HFF-Myc (cell line): ENCODE data around the gene VPS50.

Experiments
- DNase-seq: peaks from one replicate; pipeline ENCODE4 v3.0.0-alpha.2; 2011; ENCODE audit warnings: low read depth; ENCODE audit errors: extremely low read depth
- H3K4me3 ChIP-seq: replicated peaks from 2 replicates; pipeline ENCODE4 v1.5.1; 2011; ENCODE audit warnings: low read depth, mild to moderate bottlenecking, control low read depth, low read length
- TF ChIP-seq, protein P1 (sequence below): IDR thresholded peaks from 2 replicates; pipeline ENCODE4 v1.5.1; 2012; ENCODE audit warnings: mild to moderate bottlenecking, low read depth, low read length, control low read depth; ENCODE audit errors: missing control alignments

VPS50 gene

DNA sequence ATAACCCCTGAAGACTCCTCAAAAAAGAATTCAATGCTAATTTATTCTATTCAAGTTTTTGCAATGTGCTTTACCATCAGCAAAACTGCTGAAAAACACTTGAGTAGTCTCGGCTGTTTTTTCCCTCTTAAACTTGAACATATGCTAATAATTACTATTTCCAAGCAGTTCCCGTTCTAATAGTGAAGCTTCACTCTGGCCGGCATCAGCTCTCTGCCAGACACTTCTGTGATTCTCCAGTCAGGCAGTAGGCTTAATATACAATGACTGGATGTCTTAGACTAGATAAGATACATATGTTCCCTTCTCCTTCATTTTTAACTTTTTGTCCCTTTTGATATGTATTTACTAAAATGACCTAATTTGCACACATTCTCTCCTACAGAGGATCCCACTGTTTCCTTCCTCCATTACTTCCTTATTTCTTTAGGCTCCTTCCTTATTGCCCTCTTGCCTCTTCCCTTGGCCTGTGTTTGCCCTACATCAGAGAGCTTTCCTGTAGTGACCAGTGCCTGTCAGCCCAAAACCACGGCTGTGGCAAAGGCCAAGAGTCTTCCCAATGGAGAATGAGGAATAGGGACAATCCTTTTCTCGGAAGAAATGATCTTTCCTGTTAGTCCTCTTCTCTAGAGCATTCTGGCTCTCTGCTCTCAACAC lies 29.4 kb upstream of the VPS50 start:
- H3K4me3 ChIP-seq, result no peak overlapping the region
- DNase-seq, result no peak

DNA sequence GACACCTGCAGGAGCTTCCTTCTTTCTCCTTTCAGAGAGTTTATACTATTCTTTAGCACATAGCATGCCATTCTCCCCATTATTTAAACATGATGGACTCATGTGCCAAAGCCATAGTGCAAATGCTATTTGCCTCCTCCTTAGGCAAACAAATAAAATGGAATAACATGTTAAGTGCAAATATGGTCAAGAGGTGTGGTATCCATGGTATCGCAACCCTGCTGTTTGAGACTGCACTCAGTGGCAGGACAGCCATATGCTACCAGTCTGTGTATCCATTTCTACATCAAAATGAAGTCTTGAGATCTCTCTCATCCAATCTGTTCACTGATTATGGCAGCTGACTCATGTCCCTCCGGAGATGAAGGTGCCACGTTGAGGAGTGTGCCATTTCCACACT lies 28.7 kb upstream of the VPS50 start:
- H3K4me3 ChIP-seq, result no peak overlapping the region
- DNase-seq, result no peak
- TF ChIP-seq, protein P1, sequence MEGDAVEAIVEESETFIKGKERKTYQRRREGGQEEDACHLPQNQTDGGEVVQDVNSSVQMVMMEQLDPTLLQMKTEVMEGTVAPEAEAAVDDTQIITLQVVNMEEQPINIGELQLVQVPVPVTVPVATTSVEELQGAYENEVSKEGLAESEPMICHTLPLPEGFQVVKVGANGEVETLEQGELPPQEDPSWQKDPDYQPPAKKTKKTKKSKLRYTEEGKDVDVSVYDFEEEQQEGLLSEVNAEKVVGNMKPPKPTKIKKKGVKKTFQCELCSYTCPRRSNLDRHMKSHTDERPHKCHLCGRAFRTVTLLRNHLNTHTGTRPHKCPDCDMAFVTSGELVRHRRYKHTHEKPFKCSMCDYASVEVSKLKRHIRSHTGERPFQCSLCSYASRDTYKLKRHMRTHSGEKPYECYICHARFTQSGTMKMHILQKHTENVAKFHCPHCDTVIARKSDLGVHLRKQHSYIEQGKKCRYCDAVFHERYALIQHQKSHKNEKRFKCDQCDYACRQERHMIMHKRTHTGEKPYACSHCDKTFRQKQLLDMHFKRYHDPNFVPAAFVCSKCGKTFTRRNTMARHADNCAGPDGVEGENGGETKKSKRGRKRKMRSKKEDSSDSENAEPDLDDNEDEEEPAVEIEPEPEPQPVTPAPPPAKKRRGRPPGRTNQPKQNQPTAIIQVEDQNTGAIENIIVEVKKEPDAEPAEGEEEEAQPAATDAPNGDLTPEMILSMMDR, result no peak

More for the DNA sequence above, 29.4 kb upstream of the VPS50 start:
- TF ChIP-seq, protein P1, result no peak

DNA sequence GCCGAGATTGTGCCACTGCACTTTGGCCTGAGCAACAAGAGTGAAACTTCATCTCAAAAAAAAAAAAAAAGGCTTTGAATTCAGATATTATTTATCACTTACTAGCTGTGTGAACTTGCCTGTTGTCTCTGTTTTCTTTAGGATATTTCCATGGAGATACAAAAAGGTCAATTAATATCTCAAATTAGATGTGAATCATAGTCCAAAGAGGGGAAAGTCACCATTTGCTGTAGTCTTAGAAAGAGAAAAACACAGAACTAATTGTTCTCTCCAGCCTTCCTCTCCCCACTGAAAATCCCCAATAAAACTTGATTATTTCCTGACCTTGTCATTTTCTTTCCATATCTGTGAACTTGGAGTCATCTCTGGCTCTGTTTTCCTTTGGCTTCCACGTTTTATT lies 27.1 kb upstream of the VPS50 start:
- TF ChIP-seq, protein P1, result no peak
- DNase-seq, result no peak

GRCh38 chr7:93211228-93211818 lies 20.8 kb upstream of the VPS50 start:
- TF ChIP-seq, protein P1, result no peak
- H3K4me3 ChIP-seq, result no peak overlapping the region
- DNase-seq, result no peak

More for the DNA sequence above, 27.1 kb upstream of the VPS50 start:
- H3K4me3 ChIP-seq, result no peak overlapping the region

GRCh38 chr7:93212881-93213280 lies 19.3 kb upstream of the VPS50 start:
- TF ChIP-seq, protein P1, result no peak
- DNase-seq, result no peak
- H3K4me3 ChIP-seq, result no peak overlapping the region

DNA sequence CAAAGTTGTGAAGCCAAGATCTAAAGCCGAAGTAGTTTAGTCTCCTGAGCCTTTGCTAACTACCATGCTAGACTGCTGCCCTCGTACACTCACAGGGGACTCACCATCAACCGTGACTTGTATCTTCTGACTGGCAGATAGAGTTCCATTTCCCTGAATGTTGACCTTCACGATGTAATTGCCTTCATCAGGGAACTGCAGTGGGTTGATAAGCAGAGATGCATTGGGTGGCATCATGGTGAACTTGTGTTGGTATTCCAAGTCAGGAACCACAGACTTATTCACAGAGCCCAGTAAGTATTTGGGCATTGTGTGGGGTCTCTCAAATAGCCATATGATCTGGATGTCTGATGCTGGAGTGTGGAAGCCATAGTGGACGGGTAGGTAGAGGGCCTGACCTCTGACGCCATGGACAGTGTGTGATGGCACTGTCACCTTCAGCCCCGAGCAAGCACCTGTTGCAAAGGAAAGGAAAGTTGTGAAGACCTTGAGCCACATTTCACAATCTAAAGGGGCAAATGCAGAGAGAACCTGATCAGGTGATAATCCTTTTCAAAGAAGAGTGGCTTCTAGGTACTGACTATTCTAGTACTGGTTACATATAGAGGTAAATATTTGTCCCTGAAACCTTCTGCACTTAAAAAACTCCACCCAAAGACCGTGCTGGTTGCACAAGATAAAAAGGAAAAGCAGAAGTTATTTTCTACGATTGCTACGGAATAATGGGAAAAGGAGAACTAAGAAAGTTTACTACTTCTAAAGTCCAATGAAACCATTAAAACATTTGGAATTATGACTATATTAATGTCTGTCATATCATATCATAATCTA lies 13.0 kb upstream of the VPS50 start:
- TF ChIP-seq, protein P1, result no peak
- H3K4me3 ChIP-seq, result no peak overlapping the region
- no peak for DNase-seq
